GM21619 (cell line): ENCODE results near the gene TMEM174.

Experiments
- ATAC-seq: cut with Tn5 transposase; IDR thresholded peaks from one replicate; pipeline ENCODE4 v1.9.1; 2021; ENCODE audit not compliant: unreplicated experiment

TMEM174 gene

DNA sequence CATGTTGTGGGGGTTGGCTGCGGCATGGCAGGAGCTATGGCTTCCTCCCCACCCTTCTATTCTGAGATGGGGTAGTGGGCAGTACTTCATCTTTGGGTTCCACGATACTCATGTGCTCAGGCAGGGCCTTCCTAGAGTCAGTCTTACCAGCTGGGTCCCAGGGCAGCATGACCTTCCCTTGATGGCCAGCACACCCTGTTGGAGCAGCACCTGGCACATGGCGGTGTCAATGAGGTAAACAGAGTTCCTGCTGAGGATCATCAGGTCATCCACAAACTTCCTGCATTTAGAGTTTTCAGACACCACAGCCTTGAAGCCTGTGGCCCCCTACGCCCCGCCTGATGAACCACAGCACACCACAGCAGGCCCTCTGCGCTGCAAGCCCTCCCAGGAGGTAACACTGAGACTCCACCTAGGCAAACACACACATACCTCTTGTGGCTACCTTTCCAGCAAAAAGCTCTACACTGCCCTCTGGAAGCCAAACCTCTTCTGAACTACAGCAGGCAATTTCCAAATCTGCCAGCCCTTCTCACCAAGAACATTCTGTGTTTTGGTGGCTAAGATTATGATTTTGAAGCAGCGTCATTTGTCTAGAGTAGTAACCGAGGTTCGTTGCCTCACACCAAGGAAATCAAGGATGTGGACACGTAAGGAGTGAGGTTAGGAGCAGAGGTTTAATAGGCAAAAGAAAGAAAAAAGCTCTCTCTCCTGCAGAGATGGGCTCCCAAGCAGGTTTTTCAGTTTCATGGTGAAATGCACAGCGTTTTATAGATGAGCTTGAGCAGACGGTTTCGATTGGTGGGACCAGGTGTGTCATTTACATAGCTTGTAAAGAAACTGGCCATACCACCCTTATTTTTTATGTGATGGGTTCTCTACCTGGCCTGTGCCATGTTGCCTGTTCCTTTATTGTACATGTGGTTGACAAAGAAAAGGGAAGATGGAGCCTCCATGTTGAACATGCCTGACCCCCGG, 20.3 kb upstream of the TMEM174 start:
- no peak for ATAC-seq

DNA sequence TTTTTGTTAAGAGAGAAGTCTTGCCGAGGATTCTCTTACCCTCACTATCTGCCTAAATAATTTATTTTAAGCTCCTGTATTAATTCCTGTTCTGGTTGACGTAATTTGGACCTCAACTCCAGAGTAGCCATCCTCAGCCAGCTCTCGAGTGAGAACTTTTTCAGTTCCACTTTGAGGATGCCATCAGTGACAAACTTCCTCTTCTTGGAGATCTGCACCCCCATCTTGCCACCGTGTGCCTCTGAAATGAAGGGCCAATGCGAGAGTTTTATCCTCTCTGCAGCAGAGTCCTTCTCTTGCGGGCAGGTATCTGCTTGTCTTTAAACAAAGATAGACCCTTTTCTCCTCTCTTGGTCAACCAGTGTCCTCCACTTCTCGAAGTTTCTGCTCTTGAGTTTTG, 19.5 kb upstream of the TMEM174 start:
- no peak for ATAC-seq

GRCh38 chr5:73154208-73155006, 18.6 kb upstream of the TMEM174 start:
- no peak for ATAC-seq

GRCh38 chr5:73155271-73156222, 17.4 kb upstream of the TMEM174 start:
- no peak for ATAC-seq

- no peak for ATAC-seq
Measured at GRCh38 chr5:73157414-73158303, 15.3 kb upstream of the TMEM174 start.

- no peak for ATAC-seq
Measured at GRCh38 chr5:73158313-73158712, 14.7 kb upstream of the TMEM174 start.

DNA sequence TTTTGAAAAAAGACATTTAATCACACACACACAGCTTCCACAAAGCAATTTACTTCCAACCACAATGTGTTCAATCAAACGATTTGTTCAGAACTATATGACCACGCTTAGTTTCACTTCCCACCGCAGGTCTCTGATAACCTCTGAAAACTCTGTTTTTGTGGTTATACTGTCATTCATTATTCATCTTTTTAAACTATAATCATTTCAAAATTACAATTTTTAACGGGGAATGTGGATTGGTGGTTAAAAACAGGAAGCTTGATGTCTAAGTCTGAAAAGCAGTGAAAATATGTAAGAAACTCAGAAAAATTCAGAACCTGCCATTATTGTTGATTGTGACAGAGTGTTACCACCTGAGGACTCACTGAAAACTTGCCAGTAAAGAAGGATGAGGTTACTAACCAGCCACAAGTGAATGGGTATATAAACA, 12.7 kb upstream of the TMEM174 start:
- peak; percentile 90 for ATAC-seq

- no peak for ATAC-seq
Measured at GRCh38 chr5:73170522-73170921, 2.5 kb upstream of the TMEM174 start.

DNA sequence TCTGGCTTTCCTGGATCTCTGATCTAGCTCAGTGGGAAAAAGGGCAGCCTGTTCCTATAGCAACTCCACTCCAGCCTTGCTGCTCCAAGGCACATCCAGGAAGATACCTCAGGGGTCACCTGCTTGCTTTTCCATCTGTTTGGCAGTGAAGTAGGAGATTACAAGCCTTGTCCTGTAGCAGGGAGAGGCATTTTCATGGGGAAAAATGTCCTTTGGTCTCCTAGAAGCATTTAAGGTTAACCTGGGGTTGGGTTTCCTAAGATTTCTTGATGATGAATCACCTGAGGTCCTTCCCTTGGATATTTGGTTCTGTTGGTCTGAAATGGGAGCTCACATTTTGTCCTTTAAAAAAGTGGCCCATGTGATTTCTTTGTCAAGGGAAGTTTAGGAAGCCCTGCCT, 1.5 kb upstream of the TMEM174 start:
- ATAC-seq = no peak

- ATAC-seq = no peak
Measured at GRCh38 chr5:73174100-73174815, 1.3 kb downstream of the TMEM174 start.

DNA sequence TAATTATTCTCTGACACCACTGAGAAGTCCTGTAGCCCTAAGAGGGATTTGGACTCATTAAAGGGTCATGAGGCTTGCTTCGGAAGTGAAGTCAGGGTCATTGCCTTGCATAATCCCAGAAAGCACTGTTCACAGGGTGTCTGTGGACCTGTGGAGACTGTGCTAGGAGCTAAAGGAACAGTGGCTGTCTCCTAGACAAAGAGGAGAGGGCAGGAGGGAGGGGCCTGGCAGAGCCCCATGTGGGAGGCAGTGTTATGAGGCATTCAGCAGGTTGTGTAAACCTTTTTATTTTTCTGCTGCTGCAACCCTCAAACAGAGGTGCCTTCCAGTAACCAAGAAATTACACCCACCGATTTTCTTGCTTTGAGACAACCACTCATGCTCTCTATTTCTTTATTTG, 3.3 kb downstream of the TMEM174 start:
- no peak for ATAC-seq

- ATAC-seq = no peak
Measured at GRCh38 chr5:73178265-73178664, 5.3 kb downstream of the TMEM174 start.

DNA sequence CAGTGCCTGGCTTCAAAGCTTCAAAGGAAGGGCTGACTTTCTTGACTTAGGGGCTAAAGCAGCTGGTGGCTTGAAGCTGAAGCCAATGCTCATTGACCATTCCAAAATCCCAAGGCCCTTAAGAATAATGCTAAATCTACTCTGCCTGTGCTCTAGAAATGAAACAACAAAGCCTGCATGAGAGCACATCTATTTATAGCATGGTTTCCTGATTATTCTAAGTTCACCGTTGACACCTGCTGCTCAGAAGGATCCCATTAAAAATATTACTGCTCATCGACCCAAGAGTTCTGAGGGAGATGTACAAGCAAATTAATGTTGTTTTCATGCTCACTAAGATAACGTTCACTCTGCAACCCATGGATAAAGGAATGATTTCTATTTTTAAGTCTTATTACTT, 6.7 kb downstream of the TMEM174 start:
- ATAC-seq = no peak

- no peak for ATAC-seq
Measured at GRCh38 chr5:73180566-73180965, 7.6 kb downstream of the TMEM174 start.

DNA sequence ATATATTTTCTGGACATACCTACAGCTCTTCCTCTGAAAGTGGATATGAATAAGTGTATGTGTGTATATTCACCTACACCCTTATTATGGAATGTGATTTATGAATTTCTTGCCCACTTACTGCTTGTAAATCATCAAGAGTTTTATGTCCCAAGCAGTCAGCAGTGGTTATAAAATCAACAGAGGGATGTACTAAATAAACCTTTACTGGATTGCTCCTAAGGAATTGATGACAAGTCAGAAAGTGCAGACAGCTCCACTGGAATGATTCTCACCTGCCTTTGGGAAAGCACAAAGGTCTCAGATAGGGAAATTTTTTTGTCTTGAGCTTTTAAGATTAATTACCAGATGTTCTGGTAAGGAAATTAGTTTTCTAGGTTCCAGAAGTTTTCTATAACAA, 9.3 kb downstream of the TMEM174 start:
- ATAC-seq = no peak

- no peak for ATAC-seq
Measured at GRCh38 chr5:73183000-73183399, 10.0 kb downstream of the TMEM174 start.

DNA sequence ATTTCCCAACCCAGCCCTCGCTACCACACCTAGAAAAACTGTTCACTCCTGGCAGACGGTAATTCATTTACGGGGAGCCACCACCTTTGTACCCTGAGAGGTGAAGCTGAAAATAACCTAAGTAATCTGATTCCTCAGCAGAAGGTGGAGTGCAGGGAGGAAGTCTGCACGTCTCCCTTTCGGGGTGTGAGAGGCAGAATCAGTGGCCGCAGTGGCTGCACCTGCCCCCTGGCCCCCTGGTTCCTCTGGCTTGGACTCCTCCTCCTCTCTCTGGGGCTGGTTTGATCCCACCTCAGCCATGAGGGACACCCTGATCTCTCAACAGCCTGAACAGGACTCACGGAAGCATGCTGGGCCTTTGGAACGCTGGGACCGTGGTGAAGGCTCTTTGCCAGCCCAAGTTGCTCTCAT, 10.5 kb downstream of the TMEM174 start:
- ATAC-seq = no peak

DNA sequence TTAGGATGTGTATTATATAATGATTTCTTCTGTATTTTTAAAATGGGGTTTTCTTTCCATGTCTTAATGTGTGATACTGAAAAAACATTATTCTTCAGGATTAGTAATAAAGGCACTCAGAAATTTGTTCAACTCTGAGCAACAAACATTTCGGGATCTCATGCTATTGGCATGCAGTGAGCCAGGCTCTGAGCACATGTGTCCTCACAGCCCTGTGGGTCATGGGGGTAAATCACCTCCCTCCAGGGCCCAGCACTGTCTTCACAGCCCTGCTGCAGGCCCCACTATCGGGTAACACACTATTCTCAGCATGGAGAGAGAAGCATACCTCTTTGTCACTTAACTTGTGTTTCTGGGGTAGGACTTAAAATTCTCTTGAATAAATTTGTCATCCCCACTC, 14.0 kb downstream of the TMEM174 start:
- ATAC-seq = no peak
